ENCODE results near the gene LRRTM4. TPM values are rescaled to one million over a fixed set of nuclear protein-coding genes. Genes with fewer than 3 reads are reported as not detected.

Gene LRRTM4
- total RNA-seq, 1 experiment from 2014 or later, result 9.4 TPM

GRCh38 chr2:77085561-77085960 lies 436.6 kb downstream of the LRRTM4 start (continued):
- TF ChIP-seq, protein P1, sequence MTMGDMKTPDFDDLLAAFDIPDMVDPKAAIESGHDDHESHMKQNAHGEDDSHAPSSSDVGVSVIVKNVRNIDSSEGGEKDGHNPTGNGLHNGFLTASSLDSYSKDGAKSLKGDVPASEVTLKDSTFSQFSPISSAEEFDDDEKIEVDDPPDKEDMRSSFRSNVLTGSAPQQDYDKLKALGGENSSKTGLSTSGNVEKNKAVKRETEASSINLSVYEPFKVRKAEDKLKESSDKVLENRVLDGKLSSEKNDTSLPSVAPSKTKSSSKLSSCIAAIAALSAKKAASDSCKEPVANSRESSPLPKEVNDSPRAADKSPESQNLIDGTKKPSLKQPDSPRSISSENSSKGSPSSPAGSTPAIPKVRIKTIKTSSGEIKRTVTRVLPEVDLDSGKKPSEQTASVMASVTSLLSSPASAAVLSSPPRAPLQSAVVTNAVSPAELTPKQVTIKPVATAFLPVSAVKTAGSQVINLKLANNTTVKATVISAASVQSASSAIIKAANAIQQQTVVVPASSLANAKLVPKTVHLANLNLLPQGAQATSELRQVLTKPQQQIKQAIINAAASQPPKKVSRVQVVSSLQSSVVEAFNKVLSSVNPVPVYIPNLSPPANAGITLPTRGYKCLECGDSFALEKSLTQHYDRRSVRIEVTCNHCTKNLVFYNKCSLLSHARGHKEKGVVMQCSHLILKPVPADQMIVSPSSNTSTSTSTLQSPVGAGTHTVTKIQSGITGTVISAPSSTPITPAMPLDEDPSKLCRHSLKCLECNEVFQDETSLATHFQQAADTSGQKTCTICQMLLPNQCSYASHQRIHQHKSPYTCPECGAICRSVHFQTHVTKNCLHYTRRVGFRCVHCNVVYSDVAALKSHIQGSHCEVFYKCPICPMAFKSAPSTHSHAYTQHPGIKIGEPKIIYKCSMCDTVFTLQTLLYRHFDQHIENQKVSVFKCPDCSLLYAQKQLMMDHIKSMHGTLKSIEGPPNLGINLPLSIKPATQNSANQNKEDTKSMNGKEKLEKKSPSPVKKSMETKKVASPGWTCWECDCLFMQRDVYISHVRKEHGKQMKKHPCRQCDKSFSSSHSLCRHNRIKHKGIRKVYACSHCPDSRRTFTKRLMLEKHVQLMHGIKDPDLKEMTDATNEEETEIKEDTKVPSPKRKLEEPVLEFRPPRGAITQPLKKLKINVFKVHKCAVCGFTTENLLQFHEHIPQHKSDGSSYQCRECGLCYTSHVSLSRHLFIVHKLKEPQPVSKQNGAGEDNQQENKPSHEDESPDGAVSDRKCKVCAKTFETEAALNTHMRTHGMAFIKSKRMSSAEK (CRISPR knock-in tag; IDR thresholded peaks at IDR 0.05; ENCODE audit: borderline replicate concordance), result no peak

DNA sequence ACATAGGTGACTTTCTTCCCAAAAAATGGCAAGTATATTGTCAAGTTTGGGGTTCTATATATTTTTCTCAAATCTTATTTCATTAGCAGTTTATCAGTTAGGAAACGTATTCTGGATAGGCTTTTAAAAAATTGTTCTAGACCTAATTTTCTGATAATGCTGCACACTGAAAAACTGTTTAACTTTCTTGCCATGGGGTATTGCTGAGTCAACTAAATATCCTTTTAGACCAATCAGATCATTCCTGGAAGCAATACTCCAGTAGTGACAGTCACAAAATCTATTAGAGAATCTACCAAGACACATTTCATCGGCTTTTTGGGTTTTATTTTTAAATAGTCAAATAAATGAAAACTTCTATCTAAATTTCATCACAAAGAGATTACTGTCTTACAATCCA lies 440.6 kb downstream of the LRRTM4 start:
- CTCF ChIA-PET, result no interaction called here
- Mint-ChIP-seq H3K27ac (no peak overlapping the region), H3K4me3 (no peak overlapping the region), H3K36me3 (peaks cover 3% of the 10 kb centered on the region; the same call in 1 of the 2 replicates), H3K27me3 (ENCODE audit: low read depth) (no peaks in the 10 kb centered on the region), H3K4me1 (peaks cover 33% of the 10 kb centered on the region), H3K9me3 (peaks cover 6% of the 10 kb centered on the region)
- ATAC-seq (no peak), DNase-seq (ENCODE audit: low spot score) (no peak)
- TF ChIP-seq AR (CRISPR knock-in tag; IDR thresholded peaks at IDR 0.05) (no peak), CREB1 (CRISPR knock-in tag; IDR thresholded peaks at IDR 0.05) (no peak), ZNF138 (CRISPR knock-in tag; conservative IDR thresholded peaks at IDR 0.05) (no peak), USF2 (CRISPR knock-in tag; IDR thresholded peaks at IDR 0.05) (no peak), NFYB (CRISPR knock-in tag; conservative IDR thresholded peaks at IDR 0.05; ENCODE audit: low read depth) (no peak), IRF2 (CRISPR knock-in tag; IDR thresholded peaks at IDR 0.05; ENCODE audit: borderline replicate concordance, low read depth) (no peak), ESRRA (CRISPR knock-in tag; IDR thresholded peaks at IDR 0.05; ENCODE audit: borderline replicate concordance) (no peak), RELA (CRISPR knock-in tag; IDR thresholded peaks at IDR 0.05; ENCODE audit: borderline replicate concordance) (no peak), RORB (CRISPR knock-in tag; IDR thresholded peaks at IDR 0.05) (no peak)
- TF ChIP-seq, protein P2, sequence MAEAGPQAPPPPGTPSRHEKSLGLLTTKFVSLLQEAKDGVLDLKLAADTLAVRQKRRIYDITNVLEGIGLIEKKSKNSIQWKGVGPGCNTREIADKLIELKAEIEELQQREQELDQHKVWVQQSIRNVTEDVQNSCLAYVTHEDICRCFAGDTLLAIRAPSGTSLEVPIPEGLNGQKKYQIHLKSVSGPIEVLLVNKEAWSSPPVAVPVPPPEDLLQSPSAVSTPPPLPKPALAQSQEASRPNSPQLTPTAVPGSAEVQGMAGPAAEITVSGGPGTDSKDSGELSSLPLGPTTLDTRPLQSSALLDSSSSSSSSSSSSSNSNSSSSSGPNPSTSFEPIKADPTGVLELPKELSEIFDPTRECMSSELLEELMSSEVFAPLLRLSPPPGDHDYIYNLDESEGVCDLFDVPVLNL (CRISPR knock-in tag; IDR thresholded peaks at IDR 0.05; ENCODE audit: borderline replicate concordance, low read depth), result no peak
- POLR2A ChIA-PET, result no interaction called here

GRCh38 chr2:77064324-77064723 lies 457.9 kb downstream of the LRRTM4 start:
- H3K9me3 Mint-ChIP-seq, result peaks cover 26% of the 10 kb centered on the region
- ATAC-seq (no peak), DNase-seq (ENCODE audit: low spot score) (no peak)
- ChIA-PET POLR2A (no interaction called here), CTCF (no interaction called here)
- no peak overlapping the region for H3K4me3 Mint-ChIP-seq
- H3K27ac Mint-ChIP-seq, result no peak overlapping the region
- H3K36me3 Mint-ChIP-seq, result peaks cover 19% of the 10 kb centered on the region
- peaks cover 5% of the 10 kb centered on the region for H3K4me1 Mint-ChIP-seq
- no peaks in the 10 kb centered on the region for H3K27me3 Mint-ChIP-seq (ENCODE audit: low read depth)
- no peak for TF ChIP-seq CREM (CRISPR knock-in tag; IDR thresholded peaks at IDR 0.05)
- TF ChIP-seq, protein P3, sequence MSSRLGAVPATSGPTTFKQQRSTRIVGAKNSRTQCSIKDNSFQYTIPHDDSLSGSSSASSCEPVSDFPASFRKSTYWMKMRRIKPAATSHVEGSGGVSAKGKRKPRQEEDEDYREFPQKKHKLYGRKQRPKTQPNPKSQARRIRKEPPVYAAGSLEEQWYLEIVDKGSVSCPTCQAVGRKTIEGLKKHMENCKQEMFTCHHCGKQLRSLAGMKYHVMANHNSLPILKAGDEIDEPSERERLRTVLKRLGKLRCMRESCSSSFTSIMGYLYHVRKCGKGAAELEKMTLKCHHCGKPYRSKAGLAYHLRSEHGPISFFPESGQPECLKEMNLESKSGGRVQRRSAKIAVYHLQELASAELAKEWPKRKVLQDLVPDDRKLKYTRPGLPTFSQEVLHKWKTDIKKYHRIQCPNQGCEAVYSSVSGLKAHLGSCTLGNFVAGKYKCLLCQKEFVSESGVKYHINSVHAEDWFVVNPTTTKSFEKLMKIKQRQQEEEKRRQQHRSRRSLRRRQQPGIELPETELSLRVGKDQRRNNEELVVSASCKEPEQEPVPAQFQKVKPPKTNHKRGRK (CRISPR knock-in tag; IDR thresholded peaks at IDR 0.05; ENCODE audit: borderline replicate concordance), result no peak
- no peak for TF ChIP-seq ATF6 (CRISPR knock-in tag; IDR thresholded peaks at IDR 0.05)
- TF ChIP-seq NFATC4 (CRISPR knock-in tag; IDR thresholded peaks at IDR 0.05), result no peak
- TF ChIP-seq, protein P4, sequence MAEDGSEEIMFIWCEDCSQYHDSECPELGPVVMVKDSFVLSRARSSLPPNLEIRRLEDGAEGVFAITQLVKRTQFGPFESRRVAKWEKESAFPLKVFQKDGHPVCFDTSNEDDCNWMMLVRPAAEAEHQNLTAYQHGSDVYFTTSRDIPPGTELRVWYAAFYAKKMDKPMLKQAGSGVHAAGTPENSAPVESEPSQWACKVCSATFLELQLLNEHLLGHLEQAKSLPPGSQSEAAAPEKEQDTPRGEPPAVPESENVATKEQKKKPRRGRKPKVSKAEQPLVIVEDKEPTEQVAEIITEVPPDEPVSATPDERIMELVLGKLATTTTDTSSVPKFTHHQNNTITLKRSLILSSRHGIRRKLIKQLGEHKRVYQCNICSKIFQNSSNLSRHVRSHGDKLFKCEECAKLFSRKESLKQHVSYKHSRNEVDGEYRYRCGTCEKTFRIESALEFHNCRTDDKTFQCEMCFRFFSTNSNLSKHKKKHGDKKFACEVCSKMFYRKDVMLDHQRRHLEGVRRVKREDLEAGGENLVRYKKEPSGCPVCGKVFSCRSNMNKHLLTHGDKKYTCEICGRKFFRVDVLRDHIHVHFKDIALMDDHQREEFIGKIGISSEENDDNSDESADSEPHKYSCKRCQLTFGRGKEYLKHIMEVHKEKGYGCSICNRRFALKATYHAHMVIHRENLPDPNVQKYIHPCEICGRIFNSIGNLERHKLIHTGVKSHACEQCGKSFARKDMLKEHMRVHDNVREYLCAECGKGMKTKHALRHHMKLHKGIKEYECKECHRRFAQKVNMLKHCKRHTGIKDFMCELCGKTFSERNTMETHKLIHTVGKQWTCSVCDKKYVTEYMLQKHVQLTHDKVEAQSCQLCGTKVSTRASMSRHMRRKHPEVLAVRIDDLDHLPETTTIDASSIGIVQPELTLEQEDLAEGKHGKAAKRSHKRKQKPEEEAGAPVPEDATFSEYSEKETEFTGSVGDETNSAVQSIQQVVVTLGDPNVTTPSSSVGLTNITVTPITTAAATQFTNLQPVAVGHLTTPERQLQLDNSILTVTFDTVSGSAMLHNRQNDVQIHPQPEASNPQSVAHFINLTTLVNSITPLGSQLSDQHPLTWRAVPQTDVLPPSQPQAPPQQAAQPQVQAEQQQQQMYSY (CRISPR knock-in tag; IDR thresholded peaks at IDR 0.05), result no peak
- no peak for TF ChIP-seq NR2C2 (CRISPR knock-in tag; IDR thresholded peaks at IDR 0.05)

Measured in WTC11 (cell line).